Sigmoid colon (tissue), 4 donors: ENCODE measurements around the gene DMRT1.

ENCODE experiments used
- EP300 ChIP-seq, 4 donors: sonication (generic); formaldehyde crosslinking; IDR thresholded peaks; one replicate each; pipeline ENCODE4 v1.6.1; 2017; ENCODE audit warnings: antibody characterized with exemption in 4 of 4
- POLR2A ChIP-seq, 2 donors: fragments of 450-650 bp; IDR thresholded peaks; one replicate each; pipeline ENCODE4 v1.6.1; 2016; ENCODE audit warnings: antibody characterized with exemption in 2 of 2, mild to moderate bottlenecking in 2 of 2, moderate library complexity in 2 of 2
- POLR2AphosphoS5 ChIP-seq, 4 donors: sonication (generic); formaldehyde crosslinking; IDR thresholded peaks; one replicate each; pipeline ENCODE4 v1.6.1; 2017; ENCODE audit warnings: antibody characterized with exemption in 4 of 4
- TF ChIP-seq, protein P1 (sequence below), 4 experiments: fragments of 450-650 bp in 3 of 4; fragments of 200-600 bp in 1 of 4; IDR thresholded peaks; one replicate each; pipeline ENCODE4 v1.5.1; 2016 to 2019; ENCODE audit warnings: antibody characterized with exemption in 4 of 4, mild to moderate bottlenecking in 3 of 4, moderate library complexity in 2 of 4

DNA sequence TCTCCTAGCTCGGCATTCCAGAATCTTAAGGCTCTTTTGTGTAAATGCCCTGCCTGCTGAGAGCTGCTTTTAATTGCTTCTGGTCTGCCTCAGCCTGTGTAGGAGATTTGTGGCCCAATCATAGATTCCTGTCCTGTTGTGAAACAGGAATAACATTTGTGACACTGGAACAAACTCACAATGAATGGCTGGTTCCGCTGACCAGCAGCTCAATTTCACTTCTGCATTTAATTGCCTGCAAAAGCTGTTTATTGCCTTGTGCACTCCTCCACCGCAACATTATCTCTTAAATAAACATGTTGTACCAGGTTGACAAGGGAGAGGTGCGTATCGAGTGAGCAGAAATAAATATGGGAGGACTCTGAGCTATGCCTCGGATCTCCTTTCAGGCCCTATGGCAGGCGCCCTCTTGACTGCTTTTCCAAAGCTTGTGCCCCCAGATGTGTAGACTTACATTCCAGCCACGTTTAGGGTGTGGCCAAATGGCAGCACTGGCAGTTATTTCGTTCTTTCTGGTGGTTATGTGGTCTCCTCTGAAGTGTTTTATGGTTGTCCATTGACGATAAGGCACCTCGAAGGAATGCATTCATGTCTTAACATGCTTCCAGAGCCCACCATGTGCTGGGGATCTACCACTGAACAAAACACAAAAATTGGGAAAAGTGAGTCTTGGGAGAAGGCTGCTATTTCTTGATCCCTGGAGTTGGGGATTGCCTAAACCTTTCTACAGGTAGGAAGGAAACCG lies 58.1 kb downstream of the DMRT1 start:
- TF ChIP-seq, protein P1, sequence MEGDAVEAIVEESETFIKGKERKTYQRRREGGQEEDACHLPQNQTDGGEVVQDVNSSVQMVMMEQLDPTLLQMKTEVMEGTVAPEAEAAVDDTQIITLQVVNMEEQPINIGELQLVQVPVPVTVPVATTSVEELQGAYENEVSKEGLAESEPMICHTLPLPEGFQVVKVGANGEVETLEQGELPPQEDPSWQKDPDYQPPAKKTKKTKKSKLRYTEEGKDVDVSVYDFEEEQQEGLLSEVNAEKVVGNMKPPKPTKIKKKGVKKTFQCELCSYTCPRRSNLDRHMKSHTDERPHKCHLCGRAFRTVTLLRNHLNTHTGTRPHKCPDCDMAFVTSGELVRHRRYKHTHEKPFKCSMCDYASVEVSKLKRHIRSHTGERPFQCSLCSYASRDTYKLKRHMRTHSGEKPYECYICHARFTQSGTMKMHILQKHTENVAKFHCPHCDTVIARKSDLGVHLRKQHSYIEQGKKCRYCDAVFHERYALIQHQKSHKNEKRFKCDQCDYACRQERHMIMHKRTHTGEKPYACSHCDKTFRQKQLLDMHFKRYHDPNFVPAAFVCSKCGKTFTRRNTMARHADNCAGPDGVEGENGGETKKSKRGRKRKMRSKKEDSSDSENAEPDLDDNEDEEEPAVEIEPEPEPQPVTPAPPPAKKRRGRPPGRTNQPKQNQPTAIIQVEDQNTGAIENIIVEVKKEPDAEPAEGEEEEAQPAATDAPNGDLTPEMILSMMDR (IDR thresholded peaks at IDR 0.05): no peak
- TF ChIP-seq POLR2A (IDR thresholded peaks at IDR 0.05) (no peak), EP300 (IDR thresholded peaks at IDR 0.05) (no peak), POLR2AphosphoS5 (IDR thresholded peaks at IDR 0.05) (no peak)
